Measurements from ENCODE around the gene ARSB.

DNA sequence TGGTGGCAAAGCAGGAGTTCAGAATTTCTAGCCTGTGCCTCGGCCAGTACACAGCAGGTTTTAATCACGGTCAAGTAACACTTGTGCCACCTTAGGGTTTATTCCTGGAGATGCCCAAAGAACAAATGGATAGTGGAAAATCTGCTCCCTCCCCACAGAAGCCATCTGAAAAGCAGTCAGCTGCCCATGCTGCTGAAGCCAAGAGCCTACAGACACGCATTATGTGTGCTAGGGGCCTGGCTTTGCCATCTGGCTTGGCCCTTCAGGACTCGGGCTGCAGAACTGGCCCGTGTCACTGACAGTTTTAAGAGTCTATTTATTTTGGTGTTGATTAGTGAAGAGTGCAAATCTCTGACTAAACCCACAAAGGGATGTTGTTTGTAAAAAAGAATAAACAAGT is 11.1 kb downstream of the ARSB start:
- TF ChIP-seq, protein P1, sequence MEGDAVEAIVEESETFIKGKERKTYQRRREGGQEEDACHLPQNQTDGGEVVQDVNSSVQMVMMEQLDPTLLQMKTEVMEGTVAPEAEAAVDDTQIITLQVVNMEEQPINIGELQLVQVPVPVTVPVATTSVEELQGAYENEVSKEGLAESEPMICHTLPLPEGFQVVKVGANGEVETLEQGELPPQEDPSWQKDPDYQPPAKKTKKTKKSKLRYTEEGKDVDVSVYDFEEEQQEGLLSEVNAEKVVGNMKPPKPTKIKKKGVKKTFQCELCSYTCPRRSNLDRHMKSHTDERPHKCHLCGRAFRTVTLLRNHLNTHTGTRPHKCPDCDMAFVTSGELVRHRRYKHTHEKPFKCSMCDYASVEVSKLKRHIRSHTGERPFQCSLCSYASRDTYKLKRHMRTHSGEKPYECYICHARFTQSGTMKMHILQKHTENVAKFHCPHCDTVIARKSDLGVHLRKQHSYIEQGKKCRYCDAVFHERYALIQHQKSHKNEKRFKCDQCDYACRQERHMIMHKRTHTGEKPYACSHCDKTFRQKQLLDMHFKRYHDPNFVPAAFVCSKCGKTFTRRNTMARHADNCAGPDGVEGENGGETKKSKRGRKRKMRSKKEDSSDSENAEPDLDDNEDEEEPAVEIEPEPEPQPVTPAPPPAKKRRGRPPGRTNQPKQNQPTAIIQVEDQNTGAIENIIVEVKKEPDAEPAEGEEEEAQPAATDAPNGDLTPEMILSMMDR (IDR thresholded peaks at IDR 0.05; ENCODE audit: insufficient read depth, low read depth, low read length), result no peak
- TF ChIP-seq EZH2 (IDR thresholded peaks at IDR 0.05; ENCODE audit: insufficient read depth, low read length), result no peak

All from astrocyte (in vitro differentiated cells and primary cell).